HG03439 (cell line): ENCODE data around the gene KIAA0232.
"Not testable (repeated sequence)": the region's sequence is repeated elsewhere in the genome, so short reads cannot be mapped to it uniquely, and the experiment has no call there.

Experiments
- ATAC-seq: cut with Tn5 transposase; IDR thresholded peaks from one replicate; pipeline ENCODE4 v1.9.1; 2021; ENCODE audit warnings: mild to moderate bottlenecking, moderate library complexity; ENCODE audit not compliant: unreplicated experiment

The KIAA0232 gene

DNA sequence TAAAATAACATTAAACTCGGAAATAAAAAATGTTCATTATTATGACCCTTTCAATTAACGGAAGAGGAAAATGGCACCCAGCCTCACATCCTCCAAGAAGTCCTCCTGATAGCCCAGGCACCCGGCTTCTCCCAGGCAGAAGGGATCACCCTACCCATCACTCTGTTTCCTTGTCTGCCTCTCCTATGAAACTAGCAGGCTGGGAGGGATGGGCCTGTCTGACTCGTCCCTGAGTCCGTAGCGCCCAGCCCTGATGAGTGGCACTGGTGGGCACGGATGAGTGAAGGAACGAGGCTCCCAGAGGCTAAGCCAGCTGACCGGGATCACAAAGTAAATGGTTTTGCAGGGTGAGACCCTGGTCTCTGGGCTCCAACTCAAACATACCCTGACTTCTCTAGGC, 28.6 kb upstream of the KIAA0232 start:
- ATAC-seq: no peak

DNA sequence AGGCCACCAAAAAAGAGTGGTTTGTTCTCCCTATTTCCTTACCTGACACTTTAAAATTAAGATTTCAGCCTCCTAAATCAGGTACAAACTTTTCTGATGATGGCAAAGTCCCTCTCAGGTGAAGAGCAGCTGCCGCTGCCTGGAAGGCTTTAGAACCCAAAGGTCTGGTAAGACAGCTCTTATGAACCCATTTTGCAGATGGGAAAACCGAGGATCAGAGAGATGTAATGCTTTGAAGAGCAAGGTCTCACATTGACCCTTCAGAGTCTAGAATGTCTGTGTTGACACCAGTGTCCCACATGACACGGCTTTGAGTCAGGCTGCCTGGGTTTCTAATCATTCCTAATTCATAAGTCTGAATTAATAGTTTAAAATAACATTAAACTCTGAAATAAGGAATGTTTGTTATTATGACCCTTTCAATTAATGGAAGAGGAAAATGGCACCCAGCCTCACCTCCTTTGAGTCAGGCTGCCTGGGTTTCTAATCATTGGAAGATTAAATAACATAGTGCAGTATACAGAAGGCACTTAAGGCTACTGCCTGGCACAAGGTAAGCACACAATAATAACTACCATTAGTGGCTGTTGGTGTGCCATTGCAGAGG, 27.9 kb upstream of the KIAA0232 start:
- no peak for ATAC-seq

DNA sequence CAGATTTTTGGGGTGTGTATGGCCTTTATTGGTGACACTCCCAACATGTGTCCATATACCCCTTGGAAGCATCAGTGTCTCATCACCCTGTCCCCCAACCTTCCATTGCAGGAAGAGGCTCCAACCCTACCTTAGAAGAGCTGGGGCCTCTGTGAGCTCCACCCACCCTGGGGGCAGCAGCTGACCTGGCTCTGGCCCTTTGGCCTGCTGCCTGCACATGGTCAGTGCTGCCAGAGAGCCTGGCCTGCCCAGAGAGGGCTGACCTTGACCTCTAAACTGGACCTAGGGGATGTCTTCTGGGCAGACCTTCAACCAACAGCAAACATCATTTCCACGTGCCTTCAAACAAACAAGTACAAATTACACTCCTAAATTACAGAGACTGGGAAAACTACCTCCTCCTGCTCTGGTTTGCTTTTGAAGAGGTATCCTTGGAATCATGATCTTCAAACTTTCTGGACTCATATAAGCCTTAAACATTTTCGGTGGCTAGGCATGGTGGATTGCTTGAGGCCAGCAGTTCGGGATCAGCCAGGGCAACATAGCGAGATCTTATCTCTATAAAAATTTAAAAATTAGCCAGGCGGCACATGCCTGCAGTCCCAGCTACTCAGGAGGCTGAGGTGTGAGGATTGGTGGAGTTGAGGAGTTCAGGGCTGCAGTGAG, 27.3 kb upstream of the KIAA0232 start:
- ATAC-seq: no peak

DNA sequence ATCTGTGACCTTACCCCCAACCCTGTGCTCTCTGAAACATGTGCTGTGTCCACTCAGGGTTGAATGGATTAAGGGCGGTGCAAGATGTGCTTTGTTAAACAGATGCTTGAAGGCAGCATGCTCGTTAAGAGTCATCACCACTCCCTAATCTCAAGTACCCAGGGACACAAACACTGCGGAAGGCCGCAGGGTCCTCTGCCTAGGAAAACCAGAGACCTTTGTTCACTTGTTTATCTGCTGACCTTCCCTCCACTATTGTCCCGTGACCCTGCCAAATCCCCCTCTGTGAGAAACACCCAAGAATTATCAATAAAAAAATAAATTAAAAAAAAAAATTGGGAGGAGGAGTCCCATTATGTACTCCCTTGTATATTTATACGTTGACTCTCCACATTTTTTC, 26.2 kb upstream of the KIAA0232 start:
- ATAC-seq: not testable (repeated sequence)

DNA sequence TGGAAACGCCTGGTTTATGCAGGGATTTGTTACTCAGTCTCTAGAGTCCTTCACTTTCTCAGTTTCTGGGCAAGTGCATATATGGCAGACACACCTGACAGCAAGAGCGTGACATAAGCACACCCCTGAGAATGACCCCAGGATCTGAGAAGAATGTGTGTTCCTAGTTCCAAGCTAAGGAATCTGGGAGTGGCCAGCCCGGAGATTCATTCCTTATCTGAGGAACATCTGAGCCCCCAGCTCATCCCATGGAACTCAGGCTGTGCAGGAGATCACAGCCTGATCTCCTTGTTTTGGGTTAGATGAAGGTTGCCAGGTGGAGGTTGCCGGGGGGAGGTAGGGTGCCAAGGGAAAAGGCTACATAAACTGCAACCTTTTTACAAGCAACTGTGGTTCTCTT, 23.8 kb upstream of the KIAA0232 start:
- no peak for ATAC-seq

DNA sequence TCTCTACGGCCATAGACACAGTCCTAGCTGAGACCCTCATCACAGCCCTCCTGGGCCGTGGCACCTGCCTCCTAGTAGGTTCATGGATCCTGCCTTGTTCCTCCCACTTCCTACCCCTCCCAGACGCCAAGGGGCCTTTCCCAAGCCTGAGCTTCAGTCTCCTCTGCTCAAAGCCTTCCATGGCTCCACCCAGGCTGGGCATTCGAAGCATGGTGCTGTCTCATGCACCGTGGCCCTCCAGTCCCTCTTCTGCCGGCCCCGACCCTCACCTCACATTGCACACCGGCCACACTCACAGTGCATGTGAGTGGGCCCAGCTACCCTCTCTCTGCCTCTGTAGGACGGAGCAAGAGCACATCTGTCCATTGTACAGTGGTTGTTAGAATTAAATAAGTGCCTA, 21.7 kb upstream of the KIAA0232 start:
- no peak for ATAC-seq

DNA sequence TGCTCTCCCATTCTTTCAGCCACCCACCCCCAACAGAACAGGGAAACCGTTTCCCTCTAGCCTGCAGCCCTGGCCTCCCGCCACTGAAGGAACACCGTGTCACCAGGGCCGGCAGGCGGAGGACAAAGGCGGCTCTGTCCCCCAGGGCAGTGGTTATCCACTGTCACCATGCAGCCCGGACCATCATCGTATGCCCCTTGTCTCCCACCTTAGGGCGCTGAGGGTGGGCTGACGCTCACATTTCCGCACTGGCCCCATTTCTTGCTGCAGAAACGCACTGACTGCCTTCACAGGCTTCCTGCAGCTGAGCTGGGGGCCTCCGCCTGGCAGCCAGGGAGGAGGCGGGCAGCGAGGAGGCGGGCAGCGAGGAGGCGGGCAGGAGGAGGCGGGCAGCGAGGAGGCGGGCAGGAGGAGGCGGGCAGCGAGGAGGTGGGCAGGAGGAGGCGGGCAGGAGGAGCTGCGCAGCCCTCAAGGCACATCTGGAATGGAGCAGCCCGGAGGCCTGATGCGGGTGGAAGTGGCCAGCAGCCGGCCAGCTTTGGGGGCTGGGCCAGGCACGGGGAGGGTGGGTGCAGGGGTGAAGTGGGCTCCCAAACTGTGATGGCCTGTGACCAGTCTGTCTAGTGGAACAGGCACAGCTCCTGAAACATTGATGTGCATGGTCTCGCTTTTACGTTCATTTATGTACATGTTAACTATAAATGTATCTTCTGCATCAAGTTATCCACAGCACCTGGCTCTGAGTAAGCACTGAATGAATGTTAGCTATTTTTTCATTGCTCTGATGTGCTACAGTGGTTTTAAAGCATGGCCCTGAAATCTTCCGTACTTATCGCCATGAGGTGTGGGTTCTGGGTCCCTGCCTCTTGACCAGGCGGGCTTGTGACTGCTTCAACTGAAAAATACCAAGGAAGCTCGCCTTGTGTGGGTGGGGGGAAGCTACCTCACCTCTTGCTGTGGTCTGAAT, 20.6 kb upstream of the KIAA0232 start:
- ATAC-seq: no peak

DNA sequence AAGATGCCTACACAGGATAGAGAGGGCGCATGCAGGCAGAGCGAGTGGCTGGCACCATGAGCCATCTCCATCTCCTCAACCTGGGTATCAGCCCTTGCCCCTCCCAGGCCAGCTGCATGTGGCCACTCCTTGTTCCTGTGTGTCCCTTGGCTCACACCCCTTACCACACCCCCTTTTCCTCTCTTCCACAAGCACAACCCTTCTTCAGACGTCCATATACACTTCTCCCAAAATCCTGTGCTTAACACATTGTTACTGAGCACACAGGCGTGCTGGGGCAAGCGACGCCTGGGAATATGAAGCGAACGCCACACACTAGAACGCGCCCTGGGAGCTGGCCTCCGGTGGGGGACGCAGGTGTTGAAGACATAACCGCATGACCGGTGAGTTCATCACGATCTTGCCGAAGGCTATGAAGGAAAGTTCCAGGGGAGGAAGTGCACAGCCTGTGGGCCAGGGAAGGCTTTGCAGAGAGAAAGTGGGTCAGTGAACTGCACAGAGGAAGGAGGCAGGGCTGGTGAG, 19.1 kb upstream of the KIAA0232 start:
- ATAC-seq: no peak

DNA sequence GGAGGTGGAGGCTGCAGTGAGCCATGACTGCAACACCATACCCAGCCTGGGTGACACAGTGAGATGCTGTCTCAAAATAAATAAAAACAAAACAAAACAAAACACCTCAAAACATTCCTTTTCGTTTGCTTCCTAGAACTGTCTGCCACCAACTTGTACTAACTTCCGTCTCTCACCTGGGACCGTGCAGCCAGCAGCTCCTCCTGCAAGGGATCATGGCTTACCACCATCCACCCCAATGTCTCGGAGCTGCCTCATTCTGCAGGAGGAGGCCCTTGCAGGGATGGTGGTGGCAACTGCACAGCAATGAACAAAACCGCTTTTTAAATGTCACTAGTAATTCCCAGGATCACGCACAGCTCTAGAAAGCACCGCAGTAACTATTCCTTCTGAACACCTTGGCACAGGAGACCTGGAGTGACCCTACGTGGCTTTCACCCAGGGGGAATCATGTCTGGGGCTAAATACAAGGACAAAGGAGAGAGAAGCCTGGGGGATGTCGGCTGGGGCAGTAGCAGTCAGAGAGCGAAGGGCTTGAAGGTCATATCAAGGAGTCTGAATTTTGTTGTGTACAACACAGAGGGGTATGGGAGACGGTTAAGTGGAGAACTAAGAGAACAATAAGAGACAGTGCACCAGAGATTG, 17.4 kb upstream of the KIAA0232 start:
- no peak for ATAC-seq

DNA sequence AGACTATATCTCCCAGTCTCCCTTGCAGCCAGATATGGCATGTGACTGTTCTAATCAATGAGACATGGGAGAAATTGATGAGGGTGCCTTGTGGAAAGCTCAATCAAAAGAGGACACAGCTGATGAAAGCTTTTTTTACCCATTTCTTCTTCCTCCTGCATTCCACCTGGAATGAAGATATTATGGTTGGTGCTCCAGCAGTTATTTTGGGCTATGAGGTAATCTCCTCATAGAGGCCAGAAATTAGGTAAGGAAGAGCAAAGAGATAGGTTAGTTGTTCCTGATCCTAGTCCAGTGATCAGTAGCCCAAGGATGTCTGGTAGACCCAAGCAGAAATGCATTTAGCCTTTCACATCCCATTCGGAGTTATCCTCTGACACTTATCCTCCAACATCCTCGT, 16.8 kb upstream of the KIAA0232 start:
- ATAC-seq: no peak

DNA sequence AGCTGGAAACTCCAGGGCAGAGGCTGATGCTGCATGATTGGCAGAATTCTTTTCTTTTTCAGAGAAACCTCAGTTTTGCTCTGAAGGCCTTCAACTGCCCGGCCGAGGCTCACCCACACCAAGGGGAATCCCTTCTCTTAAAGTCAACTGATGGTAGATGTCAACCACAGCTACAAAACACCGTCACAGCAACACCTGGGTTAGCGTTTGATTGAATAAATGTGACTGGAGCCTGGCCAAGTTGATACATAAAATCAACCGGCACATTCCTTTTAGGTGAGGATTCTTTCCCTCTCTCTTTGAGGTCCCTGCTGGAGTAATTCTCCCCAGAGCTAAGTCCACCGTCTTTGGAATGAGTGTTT, 15.2 kb upstream of the KIAA0232 start:
- ATAC-seq: no peak

DNA sequence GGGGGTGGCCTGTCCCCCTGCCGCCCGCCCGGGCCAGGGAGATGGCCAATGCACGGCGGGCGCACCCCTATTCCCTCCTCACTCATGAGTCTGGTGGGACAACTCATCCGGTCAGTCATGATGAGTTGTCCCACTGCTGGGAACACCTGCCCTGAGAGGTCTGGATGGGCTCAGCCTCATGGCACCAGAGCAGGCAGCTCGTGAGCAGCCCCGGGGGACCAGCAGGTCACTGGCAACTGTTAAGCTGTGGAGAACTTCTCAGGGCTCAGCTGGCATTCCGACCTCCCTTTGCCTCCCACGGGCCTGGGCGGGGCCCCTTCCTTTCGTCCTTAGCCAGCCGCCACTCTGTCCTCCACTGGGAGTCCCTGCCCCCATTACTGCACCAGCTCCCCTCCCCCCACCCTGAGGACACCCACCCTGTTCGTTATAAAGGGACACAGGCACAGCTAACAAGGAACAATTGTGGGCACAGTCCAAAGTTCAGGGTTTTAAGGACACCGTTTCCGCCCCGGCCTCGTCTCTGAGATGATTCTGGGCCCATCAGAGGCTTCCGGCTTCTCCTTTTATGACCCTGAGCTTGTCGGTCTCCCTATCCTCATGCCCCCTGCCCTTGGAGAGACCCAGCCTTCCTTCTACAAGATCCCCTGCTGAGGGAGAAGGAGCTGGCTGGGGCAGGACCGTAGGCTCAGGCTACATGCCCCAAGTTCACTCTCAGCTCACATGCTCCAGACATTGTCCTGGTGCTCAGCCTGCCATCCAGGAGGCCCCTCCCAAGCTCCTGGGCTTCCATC, 14.6 kb upstream of the KIAA0232 start:
- ATAC-seq: no peak

DNA sequence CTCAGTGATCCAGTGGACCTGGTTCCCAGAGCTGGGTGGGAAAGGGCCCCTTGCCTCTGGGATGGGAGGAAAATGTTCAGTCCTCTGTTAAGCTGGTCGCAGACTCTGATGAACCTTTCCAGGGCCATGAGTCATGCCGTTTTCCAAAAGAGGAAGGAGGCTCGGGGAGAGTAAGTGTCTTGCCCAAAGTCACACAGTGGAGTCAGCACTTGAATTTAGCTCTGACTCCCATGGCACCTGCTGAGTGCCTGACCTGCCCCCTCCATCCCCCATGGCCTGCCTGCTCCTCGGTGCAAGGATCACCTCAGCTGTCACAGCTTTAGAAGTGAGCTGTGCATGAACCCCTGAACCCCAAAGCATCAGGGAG, 14.0 kb upstream of the KIAA0232 start:
- no peak for ATAC-seq

DNA sequence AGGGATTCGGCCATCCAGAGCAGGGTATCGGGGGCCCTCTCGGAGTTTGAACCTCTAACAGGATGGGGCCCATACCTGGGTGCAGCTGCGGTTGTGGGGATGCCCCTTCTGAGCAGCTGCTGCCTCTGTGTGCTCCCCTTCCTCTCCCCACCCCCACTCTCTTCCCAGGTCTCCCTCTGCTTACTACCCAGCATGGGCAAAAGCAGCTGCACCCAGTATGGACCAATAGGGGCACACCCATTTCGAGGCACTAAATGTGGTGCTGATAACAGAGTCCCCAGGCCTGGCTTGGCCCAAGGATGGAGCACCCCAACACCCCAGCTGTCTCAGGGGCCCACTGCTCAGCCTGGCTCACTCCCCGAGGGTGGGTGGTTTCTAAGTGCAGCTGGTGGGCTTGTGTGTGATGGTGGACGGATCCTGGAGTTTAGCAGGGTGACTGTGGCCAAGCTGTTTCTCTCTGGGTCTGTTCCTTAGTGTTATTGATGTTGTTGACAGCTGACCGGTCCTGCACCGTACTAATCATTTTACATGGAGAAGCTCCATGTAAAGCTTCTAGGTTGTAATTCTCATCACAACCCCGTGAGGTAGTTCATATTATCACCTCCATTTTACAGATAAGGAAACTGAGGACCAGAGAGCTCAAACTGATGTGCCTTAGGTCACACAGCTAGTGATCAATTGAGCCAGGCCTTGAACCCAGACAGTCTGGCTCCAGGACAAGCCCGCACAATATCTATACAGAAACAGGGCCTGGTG, 13.1 kb upstream of the KIAA0232 start:
- no peak for ATAC-seq

DNA sequence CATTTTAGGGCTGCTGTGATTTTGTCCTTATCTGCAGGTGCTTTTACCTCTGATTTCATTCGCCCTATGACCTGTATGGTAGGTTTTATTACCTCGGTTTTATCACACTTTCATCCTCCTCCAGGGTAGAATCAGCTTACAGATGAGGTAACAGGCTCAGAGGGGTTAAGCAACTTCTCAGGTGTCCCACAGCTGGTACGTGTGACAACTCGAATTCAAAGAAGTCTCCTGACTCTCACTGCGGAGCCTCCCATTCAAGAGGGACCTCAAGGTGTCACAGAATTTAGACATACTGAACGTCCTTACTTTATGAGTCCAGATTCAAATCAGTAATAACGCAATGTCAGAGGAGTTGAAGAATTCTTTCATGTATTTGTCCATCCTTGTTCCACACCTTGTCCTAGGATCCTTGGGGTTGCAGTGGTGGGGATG, 12.5 kb upstream of the KIAA0232 start:
- ATAC-seq: no peak

DNA sequence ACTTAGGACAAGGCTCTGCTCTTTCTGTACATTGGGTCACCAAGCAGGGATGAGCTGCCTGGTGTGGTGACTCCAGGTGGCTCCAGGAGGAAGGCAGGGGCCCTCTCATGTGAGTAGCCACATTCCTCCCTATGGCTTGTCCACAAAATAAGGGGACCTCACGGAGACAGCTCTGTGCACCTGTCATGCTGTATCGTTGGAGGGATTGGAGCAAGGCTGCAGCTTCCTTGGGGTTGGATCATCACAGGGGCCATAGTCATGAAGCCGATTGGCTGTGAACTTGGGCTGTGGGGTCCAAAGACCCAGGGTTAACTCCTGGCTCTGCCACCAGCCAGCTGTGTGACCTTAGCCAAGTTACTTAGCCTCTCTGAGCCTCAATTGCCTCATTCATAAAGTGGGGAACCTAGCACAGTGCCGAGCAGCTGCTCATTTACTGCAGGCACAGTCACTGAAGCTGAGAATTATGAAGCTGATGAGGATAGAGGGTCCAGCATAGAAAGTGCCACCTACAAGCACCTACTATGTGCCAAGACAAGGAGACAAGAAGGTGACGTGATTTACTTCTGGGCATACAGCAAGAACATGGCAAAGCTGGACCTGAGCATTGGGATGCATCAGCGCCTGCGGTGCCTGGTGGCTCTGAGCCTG, 11.8 kb upstream of the KIAA0232 start:
- ATAC-seq: no peak

DNA sequence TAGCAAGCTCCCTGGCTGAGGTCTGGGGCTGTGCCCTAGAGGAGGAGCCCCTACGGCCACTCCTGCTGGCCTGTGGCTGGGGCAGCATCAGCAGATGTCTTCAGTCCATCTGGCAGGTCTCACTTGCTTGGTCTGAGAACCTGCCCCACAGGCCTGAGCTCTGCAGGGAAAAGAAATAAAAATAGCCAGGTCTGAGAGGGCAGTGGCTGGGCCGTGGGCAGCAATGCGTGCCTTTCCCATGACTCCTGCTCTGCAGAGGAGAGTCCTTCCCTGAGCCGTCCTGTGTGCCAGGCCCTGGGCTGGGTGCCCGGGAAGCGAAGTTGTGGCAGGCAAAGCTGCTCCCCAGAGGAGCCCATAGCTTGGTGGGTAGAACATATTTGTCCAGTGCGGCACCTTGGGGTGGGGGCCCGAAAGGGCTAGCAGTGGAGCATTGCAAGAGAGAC, 11.3 kb upstream of the KIAA0232 start:
- ATAC-seq: no peak

DNA sequence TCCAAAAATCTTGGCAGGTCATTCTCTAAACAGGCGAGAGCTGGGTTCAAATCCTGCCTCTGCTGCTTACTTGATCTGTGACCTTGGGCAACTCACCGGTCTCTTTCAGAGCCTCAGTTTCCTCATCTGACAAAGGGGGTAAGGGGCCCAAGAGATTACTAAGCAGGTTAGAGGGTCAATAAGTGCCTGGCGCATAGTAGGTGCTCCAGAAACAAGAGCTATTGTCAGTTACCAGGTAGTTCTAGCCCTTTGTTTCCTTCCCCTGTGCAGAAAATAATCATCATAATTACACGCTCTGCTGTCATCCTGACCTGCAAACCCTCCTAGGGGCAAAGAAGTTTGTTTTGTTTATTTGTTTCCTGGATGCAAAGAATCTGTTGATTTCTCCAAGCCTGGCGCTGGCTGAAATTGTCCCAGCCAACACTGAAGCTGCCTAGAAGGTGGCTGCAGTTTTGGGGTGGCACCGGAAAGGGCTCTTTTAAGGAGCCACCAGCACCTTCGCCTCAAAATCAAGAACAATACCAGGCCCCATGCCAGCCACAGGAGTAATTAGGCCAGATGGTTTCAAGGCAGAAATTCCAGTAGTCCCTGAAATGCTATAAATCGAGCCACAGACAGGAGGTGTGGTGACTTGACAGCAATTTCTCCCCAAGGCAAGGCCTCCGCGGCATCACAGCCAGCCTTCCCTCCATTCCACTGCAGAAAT, 10.2 kb upstream of the KIAA0232 start:
- no peak for ATAC-seq

DNA sequence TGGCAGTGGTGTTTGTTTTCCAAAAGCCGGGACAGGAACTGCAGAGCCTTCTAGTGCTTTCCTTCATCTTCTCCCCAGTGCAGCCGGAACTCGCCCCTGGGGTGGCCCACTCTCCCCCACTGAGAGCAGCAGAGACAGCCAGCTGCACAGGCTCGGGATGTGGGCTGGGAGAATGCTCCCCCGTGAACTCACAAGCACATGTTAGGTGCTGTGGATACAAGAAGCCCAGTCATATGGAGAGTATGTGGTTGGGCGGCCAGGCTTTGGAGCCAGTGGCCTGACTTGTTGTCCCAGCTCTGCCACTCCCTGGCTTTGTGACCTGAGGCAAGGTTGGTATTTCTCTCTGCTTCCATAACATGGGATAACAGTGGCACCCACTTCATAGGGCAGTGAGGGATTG, 9.4 kb upstream of the KIAA0232 start:
- ATAC-seq: no peak
